Liver (tissue), 9 donors: ENCODE results near the gene SYCP2L. TPM values are rescaled to one million over a fixed set of nuclear protein-coding genes. Genes with fewer than 3 reads are reported as not detected.

Experiments
- DNase-seq: peaks from one replicate; pipeline ENCODE4 v3.0.0-alpha.2; 2017; ENCODE audit warnings: low spot score
- H3K27ac ChIP-seq, 2 donors: one replicate each; pipeline ENCODE4 v1.7.0; 2013; ENCODE audit warnings: inconsistent platforms in 2 of 2, low read length in 2 of 2, control low read depth in 1 of 2, low read depth in 1 of 2, mild to moderate bottlenecking in 1 of 2
- H3K27me3 ChIP-seq, 4 donors: one replicate each; pipeline versions ENCODE4 v1.6.1 to v1.7.0; 2013; ENCODE audit warnings: low read length in 3 of 4, inconsistent platforms in 1 of 4, mild to moderate bottlenecking in 1 of 4, moderate library complexity in 1 of 4; ENCODE audit not compliant: control insufficient read depth in 4 of 4, insufficient read depth in 4 of 4
- H3K36me3 ChIP-seq, 4 donors: one replicate each; pipeline versions ENCODE4 v1.6.1 to v1.7.0; 2013; ENCODE audit warnings: low read length in 3 of 4, mild to moderate bottlenecking in 3 of 4, low read depth in 1 of 4, moderate library complexity in 1 of 4; ENCODE audit not compliant: control insufficient read depth in 4 of 4, insufficient read depth in 3 of 4
- H3K4me1 ChIP-seq, 4 donors: one replicate each; pipeline versions ENCODE4 v1.6.1 to v1.7.0; 2013; ENCODE audit warnings: low read length in 3 of 4, mild to moderate bottlenecking in 3 of 4, moderate library complexity in 1 of 4; ENCODE audit not compliant: control insufficient read depth in 4 of 4, insufficient read depth in 4 of 4
- H3K4me3 ChIP-seq, 3 donors: one replicate each; pipeline versions ENCODE4 v1.6.1 to v1.7.0; 2013; ENCODE audit warnings: low read length in 3 of 3, control low read depth in 1 of 3, low read depth in 1 of 3, mild to moderate bottlenecking in 1 of 3
- H3K9ac ChIP-seq, 2 donors: one replicate each; pipeline ENCODE4 v1.7.0; 2013; ENCODE audit warnings: low read length in 2 of 2, mild to moderate bottlenecking in 2 of 2, moderate library complexity in 2 of 2, control low read depth in 1 of 2, low read depth in 1 of 2
- H3K9me3 ChIP-seq, 4 donors: one replicate each; pipeline versions ENCODE4 v1.6.1 to v1.7.0; 2013; ENCODE audit warnings: low read length in 3 of 4; ENCODE audit not compliant: control insufficient read depth in 4 of 4
- ATF3 ChIP-seq: IDR thresholded peaks from 2 replicates; pipeline ENCODE4 v1.6.1; 2016; ENCODE audit warnings: antibody characterized with exemption
- EGR1 ChIP-seq, 2 donors: IDR thresholded peaks; 2 replicates each; pipeline ENCODE4 v1.6.1; 2016 to 2018; ENCODE audit warnings: antibody characterized with exemption in 2 of 2, low read depth in 2 of 2
- FOXA1 ChIP-seq: IDR thresholded peaks from 2 replicates; pipeline ENCODE4 v1.6.1; 2016; ENCODE audit warnings: antibody characterized with exemption
- FOXA2 ChIP-seq: IDR thresholded peaks from 2 replicates; pipeline ENCODE4 v1.6.1; 2016; ENCODE audit warnings: antibody characterized with exemption
- GABPA ChIP-seq, 2 donors: IDR thresholded peaks in 1 of 2; conservative IDR thresholded peaks in 1 of 2; 2 replicates each; pipeline ENCODE4 v1.6.1; 2016; ENCODE audit warnings: antibody characterized with exemption in 2 of 2, mild to moderate bottlenecking in 1 of 2, moderate library complexity in 1 of 2
- HNF4A ChIP-seq, 2 donors: conservative IDR thresholded peaks; 2 replicates each; pipeline ENCODE4 v1.6.1; 2016; ENCODE audit warnings: antibody characterized with exemption in 2 of 2, mild to moderate bottlenecking in 2 of 2
- HNF4G ChIP-seq: IDR thresholded peaks from 2 replicates; pipeline ENCODE4 v1.6.1; 2016; ENCODE audit warnings: antibody characterized with exemption
- JUND ChIP-seq, 2 donors: IDR thresholded peaks; 2 replicates each; pipeline ENCODE4 v1.6.1; 2016; ENCODE audit warnings: antibody characterized with exemption in 2 of 2
- NR2F2 ChIP-seq: IDR thresholded peaks from 2 replicates; pipeline ENCODE4 v1.6.1; 2016; ENCODE audit warnings: antibody characterized with exemption
- RAD21 ChIP-seq, 2 donors: IDR thresholded peaks; 2 replicates each; pipeline ENCODE4 v1.6.1; 2016; ENCODE audit warnings: antibody characterized with exemption in 2 of 2, mild to moderate bottlenecking in 2 of 2
- REST ChIP-seq: IDR thresholded peaks from 2 replicates; pipeline ENCODE4 v1.6.1; 2016; ENCODE audit warnings: antibody characterized with exemption, mild to moderate bottlenecking
- RXRA ChIP-seq, 2 donors: IDR thresholded peaks; 2 replicates each; pipeline ENCODE4 v1.6.1; 2017 to 2018; ENCODE audit warnings: antibody characterized with exemption in 2 of 2, mild to moderate bottlenecking in 1 of 2
- TAF1 ChIP-seq: conservative IDR thresholded peaks from 2 replicates; pipeline ENCODE4 v1.6.1; 2016; ENCODE audit warnings: antibody characterized with exemption, mild to moderate bottlenecking
- WGBS: extraction: QIAGEN DNeasy Blood & Tissue Kit; methylation state at CpG from one replicate; pipeline ENCODE4 v1.1.7; 2013; 5-methylcytosine and 5-hydroxymethylcytosine counted together
- polyA plus RNA-seq, 2 donors: library from polyadenylated mRNA; stranded (reverse) in 1 of 2; unstranded in 1 of 2; fragments of 200-250 nt in 1 of 2; fragments of >200 nt in 1 of 2; fragmentation: Nextera tagmentation in 1 of 2; extraction: Ambion mirVana in 1 of 2; gene quantifications; one replicate each; pipeline versions ENCODE4 v1.2.1 to v1.2.3, GENCODE V29; 2013 to 2015
- total RNA-seq, 2 donors: library from RNA; depleted of rRNA; stranded (reverse); fragments of >200 nt; gene quantifications; one replicate each; pipeline ENCODE4 v1.2.3, GENCODE V29; 2014
- TF ChIP-seq, protein P1 (sequence below): IDR thresholded peaks from 2 replicates; pipeline ENCODE4 v1.6.1; 2016; ENCODE audit warnings: antibody characterized with exemption
- donor health status: healthy.
- donor health status: healthy.
- donor health status: healthy.
- donor health status: healthy.
- donor health status: healthy.

The SYCP2L gene
- total and polyA plus RNA-seq, 4 donors: 0.28 to 0.33 TPM; not detected in 2

- 84% methylated on average over 4 of the region's 4 CpGs for WGBS
- no peaks in the 10 kb centered on the region for H3K9me3 ChIP-seq
- no peak overlapping the region for H3K27ac ChIP-seq
- no peak overlapping the region for H3K9ac ChIP-seq
- TF ChIP-seq RXRA (IDR thresholded peaks at IDR 0.05): no peak
- no peak for TF ChIP-seq RAD21 (IDR thresholded peaks at IDR 0.05)
- TF ChIP-seq NR2F2: no peak
- no peak for TF ChIP-seq REST
- no peak for TF ChIP-seq FOXA2
- TF ChIP-seq ATF3: no peak
- DNase-seq: no peak
- no peak overlapping the region for H3K4me3 ChIP-seq
- H3K27me3 ChIP-seq: no peaks in the 10 kb centered on the region
- peaks cover 0 to 2% (median 0%) of the 10 kb centered on the region in 4 donors for H3K36me3 ChIP-seq
- H3K4me1 ChIP-seq: peaks cover 4 to 23% (median 16%) of the 10 kb centered on the region in 4 donors
Measured at GRCh38 chr6:11006061-11006460, 119.2 kb downstream of the SYCP2L start.

GRCh38 chr6:11007715-11008608 is 121.1 kb downstream of the SYCP2L start:
- TF ChIP-seq HNF4G (no peak), RXRA (IDR thresholded peaks at IDR 0.05) (no peak), HNF4A (conservative IDR thresholded peaks at IDR 0.05) (no peak), ATF3 (no peak), EGR1 (IDR thresholded peaks at IDR 0.05; ENCODE audit: low read depth in 2 of 2) (no peak), TAF1 (no peak), NR2F2 (no peak), FOXA1 (no peak), GABPA (IDR thresholded peaks at IDR 0.05 in 1 of 2, conservative IDR thresholded peaks at IDR 0.05 in 1 of 2) (no peak), JUND (IDR thresholded peaks at IDR 0.05) (no peak), FOXA2 (no peak)
- TF ChIP-seq, protein P1, sequence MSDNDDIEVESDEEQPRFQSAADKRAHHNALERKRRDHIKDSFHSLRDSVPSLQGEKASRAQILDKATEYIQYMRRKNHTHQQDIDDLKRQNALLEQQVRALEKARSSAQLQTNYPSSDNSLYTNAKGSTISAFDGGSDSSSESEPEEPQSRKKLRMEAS: no peak
- no peak overlapping the region for H3K4me3 ChIP-seq
- no peaks in the 10 kb centered on the region for H3K36me3 ChIP-seq
- H3K4me1 ChIP-seq: peaks cover 8 to 40% (median 27%) of the 10 kb centered on the region in 4 donors
- WGBS: 50% methylated on average over 10 of the region's 10 CpGs
- peak overlapping the region in 1 of 2 donors; percentile 9 for H3K27ac ChIP-seq
- no peaks in the 10 kb centered on the region for H3K27me3 ChIP-seq
- no peak overlapping the region for H3K9ac ChIP-seq
- no peak for DNase-seq
- H3K9me3 ChIP-seq: no peaks in the 10 kb centered on the region
